IMR-90 (cell line): Measurements from ENCODE around the gene SPINT1. TPM values are rescaled to one million over a fixed set of nuclear protein-coding genes. Genes with fewer than 3 reads are reported as not detected.

ENCODE experiments used
- ATAC-seq: fragments of 200-7000 bp; cut with Tn5 transposase; 2 replicates; pipeline ENCODE4 v1.9.1; 2020; ENCODE audit warnings: low read depth, mild to moderate bottlenecking, moderate library complexity
- BruUV-seq: library from RNA; stranded (reverse); fragments of 400-500 nt; replicated peaks from 2 replicates; lab custom pipeline; 2021; lab: Mats Ljungman, UMichigan
- CTCF ChIA-PET: fragments of 300-600 bp; formaldehyde crosslinking; extraction: SDS; loops from one replicate; lab custom pipeline; 2021; ENCODE audit warnings: antibody characterized with exemption; lab: Yijun Ruan, JAX
- POLR2A ChIA-PET: fragments of 300-600 bp; sonication (Branson Sonifier 250); formaldehyde crosslinking; loops from one replicate; lab custom pipeline; 2022; ENCODE audit warnings: antibody characterized with exemption; ENCODE audit not compliant: unreplicated experiment; lab: Charles Lee
- DNase-seq: peaks from one replicate; pipeline ENCODE4 v3.0.0; 2013
- H2AFZ ChIP-seq: replicated peaks from 2 replicates; pipeline ENCODE3; 2013; ENCODE audit warnings: low read length, mild to moderate bottlenecking; ENCODE audit not compliant: poor library complexity
- H2AK5ac ChIP-seq: 2 replicates; pipeline ENCODE4 v1.6.1; 2013; ENCODE audit warnings: low read depth, low read length, inconsistent platforms
- H2AK9ac ChIP-seq: replicated peaks from 2 replicates; pipeline ENCODE3; 2013; ENCODE audit warnings: mild to moderate bottlenecking, low read depth, low read length, moderate library complexity; ENCODE audit not compliant: poor library complexity
- H2BK120ac ChIP-seq: 2 replicates; pipeline ENCODE4 v1.6.1; 2013; ENCODE audit warnings: low read depth, low read length, inconsistent platforms
- H2BK15ac ChIP-seq: 3 replicates; pipeline ENCODE4 v1.6.1; 2013; ENCODE audit warnings: low read depth, low read length, inconsistent platforms
- H2BK20ac ChIP-seq: 2 replicates; pipeline ENCODE4 v1.6.1; 2013; ENCODE audit warnings: low read depth, mild to moderate bottlenecking, inconsistent platforms, low read length, moderate library complexity
- H2BK5ac ChIP-seq: 2 replicates; pipeline ENCODE4 v1.6.1; 2013; ENCODE audit warnings: mild to moderate bottlenecking, low read depth, low read length, inconsistent platforms; ENCODE audit not compliant: poor library complexity, severe bottlenecking
- H3K14ac ChIP-seq: replicated peaks from 2 replicates; pipeline ENCODE4 v1.6.1; 2013; ENCODE audit warnings: low read depth, low read length, inconsistent platforms
- H3K18ac ChIP-seq: 2 replicates; pipeline ENCODE4 v1.6.1; 2013; ENCODE audit warnings: low read depth, low read length, control low read depth
- H3K23ac ChIP-seq: 2 replicates; pipeline ENCODE4 v1.6.1; 2013; ENCODE audit warnings: low read depth, low read length, inconsistent platforms
- H3K27ac ChIP-seq: 2 replicates; pipeline ENCODE4 v1.5.1; 2013; ENCODE audit warnings: mild to moderate bottlenecking, control low read depth, low read length; ENCODE audit not compliant: insufficient read depth
- H3K27me3 ChIP-seq: 2 replicates; pipeline ENCODE4 v1.6.1; 2013; ENCODE audit warnings: low read length; ENCODE audit not compliant: control insufficient read depth, insufficient read depth
- H3K36me3 ChIP-seq: 2 replicates; pipeline ENCODE4 v1.6.1; 2013; ENCODE audit warnings: low read length, mixed read lengths; ENCODE audit not compliant: control insufficient read depth, insufficient read depth
- H3K4ac ChIP-seq: 2 replicates; pipeline ENCODE4 v1.6.1; 2013; ENCODE audit warnings: low read depth, low read length, inconsistent platforms
- H3K4me1 ChIP-seq: 2 replicates; pipeline ENCODE4 v1.6.1; 2013; ENCODE audit warnings: low read length, mixed read lengths; ENCODE audit not compliant: control insufficient read depth, insufficient read depth
- H3K4me2 ChIP-seq: 2 replicates; pipeline ENCODE4 v1.6.1; 2013; ENCODE audit warnings: low read depth, mild to moderate bottlenecking, control low read depth, low read length, moderate library complexity
- H3K4me3 ChIP-seq: 2 replicates; pipeline ENCODE4 v1.5.1; 2013; ENCODE audit warnings: low read depth, mild to moderate bottlenecking, control low read depth, low read length, moderate library complexity; ENCODE audit not compliant: insufficient read depth
- H3K56ac ChIP-seq: 2 replicates; pipeline ENCODE4 v1.6.1; 2013; ENCODE audit warnings: low read length, inconsistent platforms; ENCODE audit not compliant: insufficient read depth; ENCODE audit errors: extremely low read depth
- H3K79me1 ChIP-seq, 2 experiments: 2 replicates each; pipeline ENCODE4 v1.6.1; 2013; ENCODE audit warnings: low read length in 2 of 2, inconsistent platforms in 1 of 2, low read depth in 1 of 2
- H3K9ac ChIP-seq: 2 replicates; pipeline ENCODE4 v1.6.1; 2013; ENCODE audit warnings: low read depth, low read length, control low read depth
- H3K9me1 ChIP-seq: 2 replicates; pipeline ENCODE4 v1.6.1; 2013; ENCODE audit warnings: low read length, inconsistent platforms; ENCODE audit not compliant: insufficient read depth
- H3K9me3 ChIP-seq: 2 replicates; pipeline ENCODE4 v1.6.1; 2013; ENCODE audit warnings: low read length; ENCODE audit not compliant: control insufficient read depth, insufficient read depth
- H4K20me1 ChIP-seq: 2 replicates; pipeline ENCODE4 v1.6.1; 2013; ENCODE audit warnings: low read length, inconsistent platforms; ENCODE audit not compliant: insufficient read depth
- H4K5ac ChIP-seq: 2 replicates; pipeline ENCODE4 v1.6.1; 2013; ENCODE audit warnings: mild to moderate bottlenecking, low read depth, low read length, control low read depth
- H4K8ac ChIP-seq, 2 experiments: 2 replicates each; pipeline ENCODE4 v1.6.1; 2013; ENCODE audit warnings: low read depth in 2 of 2, low read length in 2 of 2, control low read depth in 1 of 2, inconsistent platforms in 1 of 2
- H4K91ac ChIP-seq: 2 replicates; pipeline ENCODE4 v1.6.1; 2013; ENCODE audit warnings: low read depth, low read length, inconsistent platforms; ENCODE audit not compliant: insufficient read depth
- BHLHE40 ChIP-seq: fragments of 150-350 bp; IDR thresholded peaks from 2 replicates; pipeline ENCODE4 v1.6.1; 2016; ENCODE audit warnings: mild to moderate bottlenecking, low read depth, low read length
- CEBPB ChIP-seq: IDR thresholded peaks from 2 replicates; pipeline ENCODE4 v1.6.1; 2012; ENCODE audit warnings: low read depth, low read length, improper control_type of control experiment
- CHD1 ChIP-seq: IDR thresholded peaks from 2 replicates; pipeline ENCODE4 v1.6.1; 2012; ENCODE audit warnings: low read depth, low read length, improper control_type of control experiment
- CTCF ChIP-seq: conservative IDR thresholded peaks from 2 replicates; pipeline ENCODE4 v1.5.1; 2012; ENCODE audit warnings: mild to moderate bottlenecking, low read depth, low read length, improper control_type of control experiment
- FOS ChIP-seq: fragments of 150-350 bp; IDR thresholded peaks from 2 replicates; pipeline ENCODE4 v1.6.1; 2016; ENCODE audit warnings: low read depth, low read length
- MAFK ChIP-seq: IDR thresholded peaks from 2 replicates; pipeline ENCODE4 v1.6.1; 2012; ENCODE audit warnings: low read depth, low read length, improper control_type of control experiment
- MAZ ChIP-seq: IDR thresholded peaks from 2 replicates; pipeline ENCODE4 v1.6.1; 2012; ENCODE audit warnings: low read depth, mild to moderate bottlenecking, low read length, improper control_type of control experiment, moderate library complexity, borderline replicate concordance
- MXI1 ChIP-seq: IDR thresholded peaks from 2 replicates; pipeline ENCODE4 v1.6.1; 2012; ENCODE audit warnings: low read depth, mild to moderate bottlenecking, low read length, moderate library complexity, borderline replicate concordance
- NFE2L2 ChIP-seq: fragments of 150-350 bp; IDR thresholded peaks from 2 replicates; pipeline ENCODE4 v1.6.1; 2016; ENCODE audit warnings: low read depth, mild to moderate bottlenecking, low read length
- POLR2A ChIP-seq: IDR thresholded peaks from 2 replicates; pipeline ENCODE4 v1.6.1; 2012; ENCODE audit warnings: mild to moderate bottlenecking, low read depth, low read length
- RAD21 ChIP-seq: IDR thresholded peaks from 2 replicates; pipeline ENCODE4 v1.6.1; 2012; ENCODE audit warnings: low read length, improper control_type of control experiment
- RCOR1 ChIP-seq: IDR thresholded peaks from 2 replicates; pipeline ENCODE4 v1.6.1; 2012; ENCODE audit warnings: mild to moderate bottlenecking, low read length, improper control_type of control experiment; ENCODE audit not compliant: insufficient replicate concordance
- RFX5 ChIP-seq: IDR thresholded peaks from 2 replicates; pipeline ENCODE4 v1.8.0; 2012; ENCODE audit warnings: low read depth, mild to moderate bottlenecking, low read length, moderate library complexity
- SMC3 ChIP-seq: fragments of 150-350 bp; IDR thresholded peaks from 2 replicates; pipeline ENCODE4 v1.6.1; 2016; ENCODE audit warnings: low read depth, mild to moderate bottlenecking, antibody characterized with exemption, low read length, moderate library complexity
- WGBS, 2 experiments: methylation state at CpG; one replicate each; pipeline versions ENCODE4 v1.1.5 to v1.1.7; 2013; ENCODE audit warnings: missing lambda C conversion rate in 2 of 2; ENCODE audit not compliant: insufficient read length in 1 of 2; ENCODE audit errors: extremely low coverage in 2 of 2; 5-methylcytosine and 5-hydroxymethylcytosine counted together
- dilution Hi-C: fragments of 300-500 bp; cut with HindIII; formaldehyde crosslinking; loops from one replicate; pipeline ENCODE4 v1.14.3; 2018; ENCODE audit warnings: low sequenced_read_pairs; ENCODE audit not compliant: unreplicated experiment
- in situ Hi-C: fragments of 300-500 bp; cut with MboI; formaldehyde crosslinking; loops from 3 replicates; pipeline ENCODE4 v1.14.3; 2019; ENCODE audit warnings: low sequenced_read_pairs, inconsistent platforms, mixed read lengths
- intact Hi-C: fragments of 100-400 bp; cut with micrococcal nuclease; formaldehyde crosslinking; loops from 2 replicates; pipeline ENCODE4 v1.10.0; 2022
- polyA plus RNA-seq, 3 experiments: library from polyadenylated mRNA; depleted of rRNA; stranded (reverse); fragments of >200 nt; gene quantifications; 2 replicates each; pipeline ENCODE4 v1.2.3, GENCODE V29; 2012; ENCODE audit warnings: low replicate concordance in 1 of 3
- total RNA-seq: library from RNA; depleted of rRNA; stranded (reverse); fragments of >200 nt; gene quantifications from 2 replicates; pipeline ENCODE4 v1.2.3, GENCODE V29; 2012
- TF ChIP-seq, protein P1 (sequence below): fragments of 150-350 bp; IDR thresholded peaks from 2 replicates; pipeline ENCODE4 v1.6.1; 2016; ENCODE audit warnings: low read depth, mild to moderate bottlenecking, low read length, moderate library complexity, borderline replicate concordance
- TF ChIP-seq, protein P2 (sequence below): fragments of 150-350 bp; IDR thresholded peaks from 2 replicates; pipeline ENCODE4 v1.6.1; 2017; ENCODE audit warnings: mild to moderate bottlenecking, antibody characterized with exemption, low read length, low read depth

Gene SPINT1
- total and polyA plus RNA-seq, 2 of the 4 experiments (the other 2 are of a cell fraction): 0.90 to 2.1 TPM

- H3K4ac ChIP-seq: no peak overlapping the region
- WGBS, 2 experiments: 80% methylated on average over 1 of the region's 2 CpGs; no CpG with 5 or more reads in 1 of the 2 experiments
- no peak overlapping the region for H2BK15ac ChIP-seq
- H2BK20ac ChIP-seq: no peak overlapping the region
- H2AK5ac ChIP-seq: no peak overlapping the region
- CTCF ChIA-PET: interaction anchor here (0.5 kb wide), 1 partner anchor 69 kb away, joined by 3 read pairs; no protein-coding TSS in a partner anchor
- H3K4me2 ChIP-seq: no peak overlapping the region
- peaks cover 4% of the 10 kb centered on the region; the same call in 1 of the 2 replicates for H3K36me3 ChIP-seq
- no peaks in the 10 kb centered on the region for H3K9me3 ChIP-seq
- no peak for ATAC-seq
- H2BK5ac ChIP-seq: no peak overlapping the region
- no peak overlapping the region for H3K18ac ChIP-seq
- H4K5ac ChIP-seq: no peak overlapping the region
- no peak overlapping the region for H2BK120ac ChIP-seq
- peaks cover 5% of the 10 kb centered on the region; the same call in 1 of the 2 replicates for H3K4me1 ChIP-seq
- H3K9ac ChIP-seq: no peak overlapping the region
- intact Hi-C loops: no loop called here
- H3K27ac ChIP-seq: no peak overlapping the region
- no peak overlapping the region for H3K4me3 ChIP-seq
- H4K91ac ChIP-seq: no peak overlapping the region
- no peak overlapping the region for H2AFZ ChIP-seq
- no TSS peak for BruUV-seq
- H4K20me1 ChIP-seq: peaks cover 5% of the 10 kb centered on the region; the same call in 1 of the 2 replicates
- no peak overlapping the region for H2AK9ac ChIP-seq
- peaks cover 33 to 57% of the 10 kb centered on the region in 2 experiments for H3K79me1 ChIP-seq
- H3K56ac ChIP-seq: no peak overlapping the region
- in situ Hi-C loops: no loop called here
- H3K23ac ChIP-seq: no peak overlapping the region
- H3K9me1 ChIP-seq: 0 out of 2 replicates have a peak, but pooled peaks cover 13% of the 10 kb centered on the region
- dilution Hi-C loops: no loop called here
- H3K14ac ChIP-seq: no peak overlapping the region
- no peak for DNase-seq
- TF ChIP-seq NFE2L2 (no peak), RCOR1 (no peak), RFX5 (no peak), FOS (no peak), SMC3 (no peak), MAFK (no peak), CHD1 (no peak), POLR2A (no peak), BHLHE40 (no peak), RAD21 (no peak), CTCF (no peak), MXI1 (no peak), CEBPB (no peak), MAZ (no peak)
- TF ChIP-seq, protein P1, sequence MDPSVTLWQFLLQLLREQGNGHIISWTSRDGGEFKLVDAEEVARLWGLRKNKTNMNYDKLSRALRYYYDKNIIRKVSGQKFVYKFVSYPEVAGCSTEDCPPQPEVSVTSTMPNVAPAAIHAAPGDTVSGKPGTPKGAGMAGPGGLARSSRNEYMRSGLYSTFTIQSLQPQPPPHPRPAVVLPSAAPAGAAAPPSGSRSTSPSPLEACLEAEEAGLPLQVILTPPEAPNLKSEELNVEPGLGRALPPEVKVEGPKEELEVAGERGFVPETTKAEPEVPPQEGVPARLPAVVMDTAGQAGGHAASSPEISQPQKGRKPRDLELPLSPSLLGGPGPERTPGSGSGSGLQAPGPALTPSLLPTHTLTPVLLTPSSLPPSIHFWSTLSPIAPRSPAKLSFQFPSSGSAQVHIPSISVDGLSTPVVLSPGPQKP: no peak
- TF ChIP-seq, protein P2, sequence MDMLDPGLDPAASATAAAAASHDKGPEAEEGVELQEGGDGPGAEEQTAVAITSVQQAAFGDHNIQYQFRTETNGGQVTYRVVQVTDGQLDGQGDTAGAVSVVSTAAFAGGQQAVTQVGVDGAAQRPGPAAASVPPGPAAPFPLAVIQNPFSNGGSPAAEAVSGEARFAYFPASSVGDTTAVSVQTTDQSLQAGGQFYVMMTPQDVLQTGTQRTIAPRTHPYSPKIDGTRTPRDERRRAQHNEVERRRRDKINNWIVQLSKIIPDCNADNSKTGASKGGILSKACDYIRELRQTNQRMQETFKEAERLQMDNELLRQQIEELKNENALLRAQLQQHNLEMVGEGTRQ: no peak
- POLR2A ChIA-PET: no interaction called here
- no peak overlapping the region for H4K8ac ChIP-seq
- H3K27me3 ChIP-seq: no peaks in the 10 kb centered on the region
Observed at GRCh38 chr15:40796041-40796440, 47.8 kb upstream of the SPINT1 start.
